ENCODE results near the gene CFL2. TPM values are rescaled to one million over a fixed set of nuclear protein-coding genes. Genes with fewer than 3 reads are reported as not detected.

The CFL2 gene
- total RNA-seq, 1 donor from 2014 or later = 34.6 TPM

DNA sequence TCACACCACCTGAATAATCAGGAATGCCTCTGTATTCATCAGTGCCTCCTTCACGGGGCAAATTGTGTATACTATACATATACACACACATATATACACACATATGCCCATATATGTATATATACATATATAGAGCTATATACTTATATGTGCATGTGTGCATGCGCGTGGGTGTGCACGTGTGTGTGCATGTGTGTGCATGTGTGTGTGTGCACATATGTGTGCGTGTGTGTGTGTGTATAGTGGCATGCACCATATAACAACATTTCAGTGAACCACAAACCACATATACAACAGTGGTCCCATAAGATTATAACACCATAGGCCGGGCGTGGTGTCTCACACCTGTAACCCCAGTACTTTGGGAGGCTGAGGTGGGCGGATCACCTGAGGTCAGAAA lies 35.7 kb downstream of the CFL2 start:
- DNase-seq (no peak), ATAC-seq (no peak)
- TF ChIP-seq, protein P1, sequence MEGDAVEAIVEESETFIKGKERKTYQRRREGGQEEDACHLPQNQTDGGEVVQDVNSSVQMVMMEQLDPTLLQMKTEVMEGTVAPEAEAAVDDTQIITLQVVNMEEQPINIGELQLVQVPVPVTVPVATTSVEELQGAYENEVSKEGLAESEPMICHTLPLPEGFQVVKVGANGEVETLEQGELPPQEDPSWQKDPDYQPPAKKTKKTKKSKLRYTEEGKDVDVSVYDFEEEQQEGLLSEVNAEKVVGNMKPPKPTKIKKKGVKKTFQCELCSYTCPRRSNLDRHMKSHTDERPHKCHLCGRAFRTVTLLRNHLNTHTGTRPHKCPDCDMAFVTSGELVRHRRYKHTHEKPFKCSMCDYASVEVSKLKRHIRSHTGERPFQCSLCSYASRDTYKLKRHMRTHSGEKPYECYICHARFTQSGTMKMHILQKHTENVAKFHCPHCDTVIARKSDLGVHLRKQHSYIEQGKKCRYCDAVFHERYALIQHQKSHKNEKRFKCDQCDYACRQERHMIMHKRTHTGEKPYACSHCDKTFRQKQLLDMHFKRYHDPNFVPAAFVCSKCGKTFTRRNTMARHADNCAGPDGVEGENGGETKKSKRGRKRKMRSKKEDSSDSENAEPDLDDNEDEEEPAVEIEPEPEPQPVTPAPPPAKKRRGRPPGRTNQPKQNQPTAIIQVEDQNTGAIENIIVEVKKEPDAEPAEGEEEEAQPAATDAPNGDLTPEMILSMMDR (IDR thresholded peaks at IDR 0.05) = no peak
- Histone ChIP-seq H3K9me3 (no peaks in the 10 kb centered on the region), H3K36me3 (no peaks in the 10 kb centered on the region), H3K27ac (no peak overlapping the region), H3K4me3 (no peak overlapping the region), H3K4me1 (no peaks in the 10 kb centered on the region), H3K27me3 (ENCODE audit: low read depth) (no peaks in the 10 kb centered on the region)
- intact Hi-C loops (cut with DNase I) = no loop called here

GRCh38 chr14:34678306-34678705 lies 36.1 kb downstream of the CFL2 start:
- H3K4me1 ChIP-seq = no peaks in the 10 kb centered on the region
- no peaks in the 10 kb centered on the region for H3K36me3 ChIP-seq
- no peaks in the 10 kb centered on the region for H3K27me3 ChIP-seq (ENCODE audit: low read depth)
- ATAC-seq = no peak
- H3K27ac ChIP-seq = no peak overlapping the region
- TF ChIP-seq, protein P1 (IDR thresholded peaks at IDR 0.05) = no peak
- intact Hi-C loops (cut with DNase I) = no loop called here
- no peaks in the 10 kb centered on the region for H3K9me3 ChIP-seq
- no peak overlapping the region for H3K4me3 ChIP-seq
- no peak for DNase-seq

DNA sequence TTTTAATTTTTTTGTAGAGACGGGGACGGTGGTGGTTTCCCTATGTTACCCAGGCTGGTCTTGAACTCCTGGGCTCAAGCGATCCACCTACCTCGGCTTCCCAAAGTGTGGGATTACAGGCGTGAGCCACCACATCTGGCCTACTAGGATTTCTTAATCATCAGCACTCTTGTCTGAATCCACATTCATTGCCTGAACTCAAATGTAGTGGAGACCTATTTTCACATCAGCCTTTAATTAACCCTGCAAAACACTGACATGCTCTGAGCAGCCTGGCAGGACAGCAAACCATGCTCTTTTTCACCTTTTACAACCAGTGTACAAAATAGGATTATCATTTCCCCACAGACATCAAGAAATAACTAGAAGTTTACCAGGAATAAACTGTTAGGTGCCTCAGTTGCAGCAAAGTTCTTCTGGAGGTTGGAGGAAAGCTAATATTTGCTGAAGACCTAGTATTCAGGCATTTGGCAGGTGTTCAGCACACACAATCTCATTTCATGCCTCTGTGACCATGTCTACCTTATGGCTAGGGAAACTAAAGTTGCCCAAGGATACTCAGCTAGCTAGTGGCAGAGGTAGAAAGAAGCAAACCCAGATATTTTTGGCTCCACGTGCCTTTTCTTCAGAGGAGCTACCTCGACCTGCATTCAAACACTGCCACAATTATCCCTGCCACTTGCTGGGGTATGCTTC lies 37.7 kb downstream of the CFL2 start:
- Histone ChIP-seq H3K4me3 (no peak overlapping the region), H3K27me3 (ENCODE audit: low read depth) (no peaks in the 10 kb centered on the region), H3K4me1 (no peaks in the 10 kb centered on the region), H3K27ac (no peak overlapping the region), H3K36me3 (no peaks in the 10 kb centered on the region), H3K9me3 (no peaks in the 10 kb centered on the region)
- TF ChIP-seq, protein P1 (IDR thresholded peaks at IDR 0.05) = no peak
- intact Hi-C loops (cut with DNase I) = no loop called here
- no peak for ATAC-seq
- DNase-seq = no peak

DNA sequence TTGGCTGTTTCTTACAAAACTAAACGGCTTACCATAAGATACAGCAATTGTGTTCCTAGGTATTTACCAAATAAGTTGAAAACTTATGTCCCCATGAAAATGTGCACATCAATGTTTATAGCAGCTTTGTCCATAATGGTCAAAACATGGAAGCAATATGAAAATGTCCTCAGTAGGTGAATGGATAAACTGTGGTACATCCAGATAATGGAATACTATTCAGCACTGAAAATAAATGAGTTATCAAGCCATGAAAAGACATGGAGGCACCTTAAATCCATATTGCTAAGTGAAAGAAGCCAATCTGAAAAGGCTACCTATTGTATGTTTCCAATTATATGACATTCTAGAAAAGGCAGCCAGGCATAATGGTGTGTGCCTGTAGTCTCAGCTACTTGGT lies 40.7 kb downstream of the CFL2 start:
- H3K4me3 ChIP-seq = no peak overlapping the region
- ATAC-seq (no peak), DNase-seq (no peak)
- H3K36me3 ChIP-seq = no peaks in the 10 kb centered on the region
- no peaks in the 10 kb centered on the region for H3K9me3 ChIP-seq
- intact Hi-C loops (cut with DNase I) = loop anchor here (5.0 kb wide), 1 partner anchor 49 kb away; no protein-coding TSS in a partner anchor
- H3K4me1 ChIP-seq = no peaks in the 10 kb centered on the region
- TF ChIP-seq, protein P1 (IDR thresholded peaks at IDR 0.05) = no peak
- no peak overlapping the region for H3K27ac ChIP-seq
- no peaks in the 10 kb centered on the region for H3K27me3 ChIP-seq (ENCODE audit: low read depth)

DNA sequence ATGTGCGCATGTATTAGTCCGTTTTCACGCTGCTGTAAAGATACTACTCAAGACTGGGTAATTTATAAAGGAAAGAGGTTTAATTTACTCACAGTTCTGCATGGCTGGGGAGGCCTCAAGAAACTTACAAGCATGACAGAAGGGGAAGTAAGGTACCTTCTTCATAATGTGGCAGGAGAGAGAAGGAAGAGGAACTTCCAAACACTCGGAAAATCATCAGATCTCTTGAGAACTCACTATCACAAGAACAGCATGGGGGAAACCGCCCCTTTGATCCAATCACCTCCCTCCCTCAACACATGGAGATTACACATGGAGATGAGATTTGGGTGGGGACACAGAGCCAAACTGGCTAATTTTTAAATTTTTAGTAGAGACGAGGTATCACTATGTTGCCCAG lies 42.7 kb downstream of the CFL2 start:
- Histone ChIP-seq H3K36me3 (no peaks in the 10 kb centered on the region), H3K4me1 (no peaks in the 10 kb centered on the region), H3K4me3 (no peak overlapping the region), H3K27ac (no peak overlapping the region), H3K9me3 (no peaks in the 10 kb centered on the region), H3K27me3 (ENCODE audit: low read depth) (no peaks in the 10 kb centered on the region)
- DNase-seq (no peak), ATAC-seq (no peak)
- intact Hi-C loops (cut with DNase I) = loop anchor here (5.0 kb wide), 1 partner anchor 51 kb away; no protein-coding TSS in a partner anchor
- TF ChIP-seq, protein P1 (IDR thresholded peaks at IDR 0.05) = no peak
